ENCODE results near the gene AMY1C. TPM values are rescaled to one million over a fixed set of nuclear protein-coding genes. Genes with fewer than 3 reads are reported as not detected.
"Not testable (repeated sequence)": the region's sequence is repeated elsewhere in the genome, so short reads cannot be mapped to it uniquely, and the experiment has no call there.

AMY1C gene
- total RNA-seq (2011; cell fraction: chromatin; rRNA removed; ENCODE audit: low replicate concordance) = not detected in 2 replicates
- not detected in 2 replicates for total RNA-seq (2011; cell fraction: nucleolus; rRNA removed)
- total RNA-seq (2011; cell fraction: nucleoplasm; rRNA removed) = not detected in 2 replicates
- total RNA-seq (2014; rRNA removed) = not detected in 2 replicates
- not detected in 2 replicates for total RNA-seq (2014; rRNA removed; fragmentation: Illumina TruSeq; extraction: Trizol)
- total RNA-seq (2015; rRNA removed; fragmentation: Illumina TruSeq; extraction: Trizol) = not detected in 2 replicates
- total RNA-seq (2021) = not detected in 2 replicates
- polyA plus RNA-seq (2011; rRNA removed) = not detected in 2 replicates
- polyA plus RNA-seq (2011; cell fraction: cytosol; rRNA removed) = not detected in 2 replicates
- polyA plus RNA-seq (2011; cell fraction: nucleus; rRNA removed) = not detected in 2 replicates
- polyA plus RNA-seq (2012) = not detected in 2 replicates
- not detected in 2 replicates for polyA plus RNA-seq (2014; fragmentation: Illumina TruSeq; extraction: Trizol)
- polyA plus RNA-seq (2014; fragmentation: Nextera tagmentation; extraction: Ambion mirVana) = not detected
- not detected in 2 replicates for polyA plus RNA-seq (2014; rRNA removed)
- polyA minus RNA-seq (2011; rRNA and poly(A)+ RNA removed) = not detected in 2 replicates
- polyA minus RNA-seq (2011; cell fraction: cytosol; rRNA and poly(A)+ RNA removed) = not detected in 2 replicates
- polyA minus RNA-seq (2011; cell fraction: nucleus; rRNA and poly(A)+ RNA removed) = not detected in 2 replicates
- Bru-seq, nascent RNA = not detected
- BruChase-seq, experiment 1, labeled RNA remaining after a 2-hour chase = not detected
- not detected for BruChase-seq, experiment 2, labeled RNA remaining after a 6-hour chase
- long read RNA-seq, experiment 1 = 0 reads
- long read RNA-seq, experiment 2 = 0 reads
- long read RNA-seq, experiment 3 = 0 reads

GRCh38 chr1:103749598-103749997 is at the start of gene AMY1C:
TSS of gene AMY1C (plus strand) at chr1:103749898. CDS start at chr1:103750470, 572 bp downstream.
- not testable (repeated sequence) for H3K4me1 ChIP-seq (replicated peaks in 1 of 2; ENCODE audit: control insufficient read depth in 2 of 2, insufficient read depth in 2 of 2, low read length in 2 of 2)

DNA sequence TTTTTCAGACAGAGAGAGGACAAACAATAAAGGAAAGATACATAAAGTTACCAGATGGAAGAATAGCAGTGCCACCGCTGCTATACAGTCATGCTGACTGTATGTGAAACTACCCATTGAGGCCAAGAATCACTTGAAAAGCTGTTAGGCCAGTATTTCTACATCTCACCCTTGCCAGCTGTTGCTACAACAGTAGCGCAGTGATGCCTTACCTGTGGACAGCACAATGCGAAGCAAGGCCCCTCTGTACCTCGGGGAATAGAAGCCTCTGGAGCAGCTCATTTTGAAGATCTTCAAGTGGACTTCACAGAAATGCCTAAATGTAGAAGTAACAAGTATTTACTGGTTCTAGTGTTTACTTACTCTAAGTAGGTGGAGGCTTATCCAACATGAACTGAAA is 49.0 kb upstream of the AMY1C start:
- intact Hi-C loops (cut with micrococcal nuclease); BruUV-seq (replicated peaks); DNase-seq (ENCODE audit: extremely low read depth in 1 of 4, low spot score in 3 of 4); H3K9me1 ChIP-seq (ENCODE audit: control insufficient read depth, insufficient read depth, low read length); H2AFZ ChIP-seq (ENCODE audit: low read depth, low read length); H3K79me2 ChIP-seq (ENCODE audit: control insufficient read depth, insufficient read depth, low read length); H4K20me1 ChIP-seq (replicated peaks; ENCODE audit: control insufficient read depth, insufficient read depth, low read length); H3K4me1 ChIP-seq (replicated peaks in 1 of 2; ENCODE audit: control insufficient read depth in 2 of 2, insufficient read depth in 2 of 2, low read length in 2 of 2); H3K9me3 ChIP-seq (replicated peaks; ENCODE audit: control insufficient read depth, insufficient read depth, low read depth, low read length); FAIRE-seq; H3K9ac ChIP-seq (ENCODE audit: insufficient read depth in 1 of 2, low read depth in 2 of 2, low read length in 2 of 2); CTCF ChIA-PET (ENCODE audit: low intra/inter-chr PET ratio); in situ Hi-C loops (cut with MboI); H3K4me3 ChIP-seq; H3K4me2 ChIP-seq (ENCODE audit: insufficient read depth, low read length); H3K27ac ChIP-seq (ENCODE audit: extremely low read depth, low read depth, low read length); H3K27me3 ChIP-seq (ENCODE audit: control insufficient read depth in 2 of 2, insufficient read depth in 2 of 2, low read length in 2 of 2); H3K36me3 ChIP-seq (ENCODE audit: control insufficient read depth, insufficient read depth, low read length); ATAC-seq; POLR2A ChIA-PET: not testable (repeated sequence)
- no CpG with 5 or more reads among the region's 4 CpGs for WGBS (ENCODE audit: insufficient coverage, low coverage, missing lambda C conversion rate)

More at GRCh38 chr1:103749598-103749997, at the start of gene AMY1C:
- H3K9ac ChIP-seq (ENCODE audit: insufficient read depth in 1 of 2, low read depth in 2 of 2, low read length in 2 of 2); in situ Hi-C loops (cut with MboI); FAIRE-seq; ATAC-seq; H3K9me1 ChIP-seq (ENCODE audit: control insufficient read depth, insufficient read depth, low read length); CTCF ChIA-PET (ENCODE audit: low intra/inter-chr PET ratio); intact Hi-C loops (cut with micrococcal nuclease); H3K27ac ChIP-seq (ENCODE audit: extremely low read depth, low read depth, low read length); POLR2A ChIA-PET; DNase-seq (ENCODE audit: extremely low read depth in 1 of 4, low spot score in 3 of 4); H3K27me3 ChIP-seq (ENCODE audit: control insufficient read depth in 2 of 2, insufficient read depth in 2 of 2, low read length in 2 of 2); H3K79me2 ChIP-seq (ENCODE audit: control insufficient read depth, insufficient read depth, low read length); H3K4me3 ChIP-seq; H4K20me1 ChIP-seq (replicated peaks; ENCODE audit: control insufficient read depth, insufficient read depth, low read length); H2AFZ ChIP-seq (ENCODE audit: low read depth, low read length); H3K9me3 ChIP-seq (replicated peaks; ENCODE audit: control insufficient read depth, insufficient read depth, low read depth, low read length); H3K4me2 ChIP-seq (ENCODE audit: insufficient read depth, low read length); BruUV-seq (replicated peaks); H3K36me3 ChIP-seq (ENCODE audit: control insufficient read depth, insufficient read depth, low read length): not testable (repeated sequence)
- WGBS (ENCODE audit: insufficient coverage, low coverage, missing lambda C conversion rate) = no CpG with 5 or more reads among the region's 5 CpGs

GRCh38 chr1:103701256-103701655 is 48.4 kb upstream of the AMY1C start:
- no CpG with 5 or more reads among the region's 4 CpGs for WGBS (ENCODE audit: insufficient coverage, low coverage, missing lambda C conversion rate)
- intact Hi-C loops (cut with micrococcal nuclease); CTCF ChIA-PET (ENCODE audit: low intra/inter-chr PET ratio); BruUV-seq (replicated peaks); DNase-seq (ENCODE audit: extremely low read depth in 1 of 4, low spot score in 3 of 4); H3K9ac ChIP-seq (ENCODE audit: insufficient read depth in 1 of 2, low read depth in 2 of 2, low read length in 2 of 2); H3K4me3 ChIP-seq; H3K27ac ChIP-seq (ENCODE audit: extremely low read depth, low read depth, low read length); H3K27me3 ChIP-seq (ENCODE audit: control insufficient read depth in 2 of 2, insufficient read depth in 2 of 2, low read length in 2 of 2); H3K9me1 ChIP-seq (ENCODE audit: control insufficient read depth, insufficient read depth, low read length); H3K9me3 ChIP-seq (replicated peaks; ENCODE audit: control insufficient read depth, insufficient read depth, low read depth, low read length); POLR2A ChIA-PET; H3K79me2 ChIP-seq (ENCODE audit: control insufficient read depth, insufficient read depth, low read length); H3K4me1 ChIP-seq (replicated peaks in 1 of 2; ENCODE audit: control insufficient read depth in 2 of 2, insufficient read depth in 2 of 2, low read length in 2 of 2); H3K36me3 ChIP-seq (ENCODE audit: control insufficient read depth, insufficient read depth, low read length); H3K4me2 ChIP-seq (ENCODE audit: insufficient read depth, low read length); H2AFZ ChIP-seq (ENCODE audit: low read depth, low read length); ATAC-seq; FAIRE-seq; H4K20me1 ChIP-seq (replicated peaks; ENCODE audit: control insufficient read depth, insufficient read depth, low read length); in situ Hi-C loops (cut with MboI): not testable (repeated sequence)

Measured in K562 (cell line).